ENCODE results near the gene PDGFD. TPM values are rescaled to one million over a fixed set of nuclear protein-coding genes. Genes with fewer than 3 reads are reported as not detected.

The PDGFD gene
- polyA plus RNA-seq, 1 of the 3 experiments (the other 2 are of a cell fraction): 4.8 TPM

DNA sequence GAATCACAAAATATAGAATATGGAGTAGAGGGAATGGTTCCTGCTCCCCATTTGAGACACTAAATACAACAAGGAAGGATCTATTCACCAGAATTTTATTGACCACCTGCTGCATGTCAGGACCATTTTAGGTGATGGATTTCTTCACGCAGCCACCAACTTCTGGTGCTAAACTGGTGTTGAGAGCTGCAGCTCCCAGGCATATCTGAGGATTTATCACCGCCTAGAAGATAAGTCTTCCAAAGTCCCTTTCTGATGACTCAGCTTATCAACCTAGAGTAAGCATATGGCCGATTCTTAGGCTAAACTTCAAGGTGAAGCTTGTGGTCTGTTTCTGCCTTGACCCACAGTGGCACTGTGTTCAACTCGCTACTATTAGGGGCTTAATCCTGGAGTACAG lies 120.8 kb downstream of the PDGFD start (continued):
- TF ChIP-seq, protein P1, sequence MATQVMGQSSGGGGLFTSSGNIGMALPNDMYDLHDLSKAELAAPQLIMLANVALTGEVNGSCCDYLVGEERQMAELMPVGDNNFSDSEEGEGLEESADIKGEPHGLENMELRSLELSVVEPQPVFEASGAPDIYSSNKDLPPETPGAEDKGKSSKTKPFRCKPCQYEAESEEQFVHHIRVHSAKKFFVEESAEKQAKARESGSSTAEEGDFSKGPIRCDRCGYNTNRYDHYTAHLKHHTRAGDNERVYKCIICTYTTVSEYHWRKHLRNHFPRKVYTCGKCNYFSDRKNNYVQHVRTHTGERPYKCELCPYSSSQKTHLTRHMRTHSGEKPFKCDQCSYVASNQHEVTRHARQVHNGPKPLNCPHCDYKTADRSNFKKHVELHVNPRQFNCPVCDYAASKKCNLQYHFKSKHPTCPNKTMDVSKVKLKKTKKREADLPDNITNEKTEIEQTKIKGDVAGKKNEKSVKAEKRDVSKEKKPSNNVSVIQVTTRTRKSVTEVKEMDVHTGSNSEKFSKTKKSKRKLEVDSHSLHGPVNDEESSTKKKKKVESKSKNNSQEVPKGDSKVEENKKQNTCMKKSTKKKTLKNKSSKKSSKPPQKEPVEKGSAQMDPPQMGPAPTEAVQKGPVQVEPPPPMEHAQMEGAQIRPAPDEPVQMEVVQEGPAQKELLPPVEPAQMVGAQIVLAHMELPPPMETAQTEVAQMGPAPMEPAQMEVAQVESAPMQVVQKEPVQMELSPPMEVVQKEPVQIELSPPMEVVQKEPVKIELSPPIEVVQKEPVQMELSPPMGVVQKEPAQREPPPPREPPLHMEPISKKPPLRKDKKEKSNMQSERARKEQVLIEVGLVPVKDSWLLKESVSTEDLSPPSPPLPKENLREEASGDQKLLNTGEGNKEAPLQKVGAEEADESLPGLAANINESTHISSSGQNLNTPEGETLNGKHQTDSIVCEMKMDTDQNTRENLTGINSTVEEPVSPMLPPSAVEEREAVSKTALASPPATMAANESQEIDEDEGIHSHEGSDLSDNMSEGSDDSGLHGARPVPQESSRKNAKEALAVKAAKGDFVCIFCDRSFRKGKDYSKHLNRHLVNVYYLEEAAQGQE (IDR thresholded peaks at IDR 0.05; ENCODE audit: low read depth, low read length): no peak
- TF ChIP-seq, protein P2, sequence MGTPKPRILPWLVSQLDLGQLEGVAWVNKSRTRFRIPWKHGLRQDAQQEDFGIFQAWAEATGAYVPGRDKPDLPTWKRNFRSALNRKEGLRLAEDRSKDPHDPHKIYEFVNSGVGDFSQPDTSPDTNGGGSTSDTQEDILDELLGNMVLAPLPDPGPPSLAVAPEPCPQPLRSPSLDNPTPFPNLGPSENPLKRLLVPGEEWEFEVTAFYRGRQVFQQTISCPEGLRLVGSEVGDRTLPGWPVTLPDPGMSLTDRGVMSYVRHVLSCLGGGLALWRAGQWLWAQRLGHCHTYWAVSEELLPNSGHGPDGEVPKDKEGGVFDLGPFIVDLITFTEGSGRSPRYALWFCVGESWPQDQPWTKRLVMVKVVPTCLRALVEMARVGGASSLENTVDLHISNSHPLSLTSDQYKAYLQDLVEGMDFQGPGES (IDR thresholded peaks at IDR 0.05; ENCODE audit: low read depth, low read length): no peak
- TF ChIP-seq SIN3A (IDR thresholded peaks at IDR 0.05; ENCODE audit: borderline replicate concordance, low read depth, low read length): no peak
- TF ChIP-seq, protein P3, sequence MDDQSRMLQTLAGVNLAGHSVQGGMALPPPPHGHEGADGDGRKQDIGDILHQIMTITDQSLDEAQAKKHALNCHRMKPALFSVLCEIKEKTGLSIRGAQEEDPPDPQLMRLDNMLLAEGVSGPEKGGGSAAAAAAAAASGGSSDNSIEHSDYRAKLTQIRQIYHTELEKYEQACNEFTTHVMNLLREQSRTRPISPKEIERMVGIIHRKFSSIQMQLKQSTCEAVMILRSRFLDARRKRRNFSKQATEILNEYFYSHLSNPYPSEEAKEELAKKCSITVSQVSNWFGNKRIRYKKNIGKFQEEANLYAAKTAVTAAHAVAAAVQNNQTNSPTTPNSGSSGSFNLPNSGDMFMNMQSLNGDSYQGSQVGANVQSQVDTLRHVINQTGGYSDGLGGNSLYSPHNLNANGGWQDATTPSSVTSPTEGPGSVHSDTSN (IDR thresholded peaks at IDR 0.05): no peak
- no peak for TF ChIP-seq YY1 (IDR thresholded peaks at IDR 0.05; ENCODE audit: low read depth)

DNA sequence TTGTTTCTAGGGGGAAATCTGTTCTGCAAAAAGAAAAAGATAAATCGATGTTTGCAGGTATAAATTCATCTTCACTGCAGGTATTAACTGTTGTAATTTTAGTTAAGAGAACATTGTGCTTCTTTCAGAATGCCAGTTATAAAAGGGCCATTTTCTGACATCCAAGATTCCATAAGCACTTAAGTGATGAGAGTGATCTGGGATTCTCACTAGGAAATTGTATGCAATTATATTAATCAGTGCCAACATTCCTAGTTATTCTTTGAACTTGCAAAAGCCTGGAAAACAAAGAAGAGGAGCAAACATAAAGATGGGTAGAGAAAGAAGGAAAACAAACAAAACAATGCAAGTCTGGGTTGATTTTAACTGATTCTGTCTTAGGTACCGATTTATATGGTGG lies 122.2 kb downstream of the PDGFD start:
- TF ChIP-seq, protein P4, sequence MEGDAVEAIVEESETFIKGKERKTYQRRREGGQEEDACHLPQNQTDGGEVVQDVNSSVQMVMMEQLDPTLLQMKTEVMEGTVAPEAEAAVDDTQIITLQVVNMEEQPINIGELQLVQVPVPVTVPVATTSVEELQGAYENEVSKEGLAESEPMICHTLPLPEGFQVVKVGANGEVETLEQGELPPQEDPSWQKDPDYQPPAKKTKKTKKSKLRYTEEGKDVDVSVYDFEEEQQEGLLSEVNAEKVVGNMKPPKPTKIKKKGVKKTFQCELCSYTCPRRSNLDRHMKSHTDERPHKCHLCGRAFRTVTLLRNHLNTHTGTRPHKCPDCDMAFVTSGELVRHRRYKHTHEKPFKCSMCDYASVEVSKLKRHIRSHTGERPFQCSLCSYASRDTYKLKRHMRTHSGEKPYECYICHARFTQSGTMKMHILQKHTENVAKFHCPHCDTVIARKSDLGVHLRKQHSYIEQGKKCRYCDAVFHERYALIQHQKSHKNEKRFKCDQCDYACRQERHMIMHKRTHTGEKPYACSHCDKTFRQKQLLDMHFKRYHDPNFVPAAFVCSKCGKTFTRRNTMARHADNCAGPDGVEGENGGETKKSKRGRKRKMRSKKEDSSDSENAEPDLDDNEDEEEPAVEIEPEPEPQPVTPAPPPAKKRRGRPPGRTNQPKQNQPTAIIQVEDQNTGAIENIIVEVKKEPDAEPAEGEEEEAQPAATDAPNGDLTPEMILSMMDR (IDR thresholded peaks at IDR 0.05): no peak
- TF ChIP-seq POLR2AphosphoS5 (IDR thresholded peaks at IDR 0.05; ENCODE audit: low read depth, low read length) (no peak), NFIC (IDR thresholded peaks at IDR 0.05; ENCODE audit: borderline replicate concordance) (no peak), FOXM1 (IDR thresholded peaks at IDR 0.05; ENCODE audit: low read depth) (no peak)
- TF ChIP-seq, protein P2 (IDR thresholded peaks at IDR 0.05; ENCODE audit: low read depth, low read length): no peak
- Histone ChIP-seq H3K9me2 (no peaks in the 10 kb centered on the region), H3K79me2 (ENCODE audit: insufficient read depth) (no peaks in the 10 kb centered on the region), H3F3A (replicated peaks; ENCODE audit: insufficient read depth) (no peaks in the 10 kb centered on the region), H4K20me1 (ENCODE audit: insufficient read depth) (no peaks in the 10 kb centered on the region), H3K9ac (no peak overlapping the region), H3K9me3 (no peaks in the 10 kb centered on the region), H3K27ac (ENCODE audit: low read depth in 2 of 2, low read length in 1 of 2) (no peak overlapping the region), H3K4me2 (no peak overlapping the region), H2AFZ (ENCODE audit: low read depth) (no peak overlapping the region), H3K27me3 (ENCODE audit: insufficient read depth) (no peaks in the 10 kb centered on the region), H3K36me3 (replicated peaks in 1 of 2; ENCODE audit: control insufficient read depth in 1 of 2, insufficient read depth in 2 of 2, low read length in 1 of 2) (no peaks in the 10 kb centered on the region), H3K4me1 (ENCODE audit: control insufficient read depth in 1 of 2, insufficient read depth in 2 of 2, low read depth in 1 of 2, low read length in 1 of 2) (no peaks in the 10 kb centered on the region), H3K4me3 (ENCODE audit: low read depth in 2 of 2, low read length in 1 of 2) (no peak overlapping the region)
- ChIA-PET POLR2A (no interaction called here), CTCF (no interaction called here)
- DNase-seq: no peak
- 88% methylated on average over 2 of the region's 2 CpGs for whole genome bisulfite sequencing (ENCODE audit: low lambda C conversion rate)
